ENCODE results near the gene LUZP1. TPM values are rescaled to one million over a fixed set of nuclear protein-coding genes. Genes with fewer than 3 reads are reported as not detected.
A peak's percentile ranks its signal among the peaks of the same experiment; 100 is the strongest.

Gene LUZP1
- total RNA-seq, 1 experiment from 2014 or later, result 13.2 TPM

- in situ Hi-C loops (cut with HindIII; ENCODE audit: low pct_unique_long_range_greater_than_20kb, low sequenced_read_pairs), result no loop called here
- DNase-seq (ENCODE audit: low read depth, low spot score), result no peak
Measured at GRCh38 chr1:23169195-23169575, 529 bp upstream of the LUZP1 start.

- DNase-seq (ENCODE audit: low read depth, low spot score), result no peak
- in situ Hi-C loops (cut with HindIII; ENCODE audit: low pct_unique_long_range_greater_than_20kb, low sequenced_read_pairs), result no loop called here
Measured at GRCh38 chr1:23168079-23168444, 594 bp downstream of the LUZP1 start.

DNA sequence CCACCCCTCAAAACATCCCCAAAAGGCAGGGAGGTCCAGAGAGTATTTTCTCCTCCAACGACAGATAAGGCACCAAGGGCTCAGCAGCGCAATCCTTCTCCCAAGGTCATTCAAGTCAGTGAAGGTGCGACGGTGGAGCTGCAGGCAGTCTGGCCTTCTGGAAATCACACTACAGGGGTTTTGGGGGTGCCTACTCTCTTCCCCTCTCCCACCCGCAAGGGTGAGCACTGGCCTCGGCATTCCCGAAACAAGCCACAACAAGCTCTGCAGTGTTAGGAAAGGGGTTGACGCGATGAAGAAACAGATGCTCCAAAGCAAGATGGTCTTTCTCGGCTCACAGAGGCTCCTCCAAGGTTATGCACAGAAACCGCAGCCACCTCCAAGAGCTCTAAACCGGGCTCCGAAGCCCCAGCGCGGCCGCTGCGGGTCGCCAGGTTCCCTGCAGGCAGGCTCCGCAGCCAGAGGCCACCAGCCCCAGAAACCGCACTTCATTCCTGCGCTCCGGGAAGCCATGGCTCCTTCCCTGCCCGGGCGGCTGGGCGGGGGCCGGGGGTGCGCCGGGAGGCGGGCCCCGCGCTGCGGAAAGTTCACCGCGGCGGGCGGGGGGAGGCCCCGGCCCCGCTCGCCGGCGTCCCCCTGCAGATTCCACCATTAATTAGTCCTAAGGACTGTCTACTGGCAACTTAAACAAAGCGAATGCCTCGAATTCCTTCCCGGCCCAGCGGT is 1.1 kb downstream of the LUZP1 start:
- in situ Hi-C loops (cut with HindIII; ENCODE audit: low pct_unique_long_range_greater_than_20kb, low sequenced_read_pairs), result no loop called here

DNA sequence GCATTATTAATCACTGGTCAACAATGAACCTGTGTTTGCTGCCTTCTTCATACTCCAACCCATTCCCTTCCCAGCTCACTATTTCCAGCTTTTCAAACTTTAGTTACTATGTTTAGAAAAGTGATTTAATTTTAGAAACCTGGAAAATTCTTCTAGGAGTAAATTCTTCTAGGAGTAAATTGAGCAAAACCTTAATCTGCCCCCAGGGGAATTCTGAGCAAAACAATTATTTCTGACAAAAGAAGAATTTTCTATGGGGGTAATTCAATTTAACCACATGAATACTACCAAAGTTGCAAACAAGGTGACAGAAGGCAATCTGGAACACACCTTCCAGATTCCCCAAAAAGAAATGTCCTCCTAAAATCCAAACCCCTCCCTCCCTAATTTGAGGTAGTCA is 1.8 kb downstream of the LUZP1 start:
- in situ Hi-C loops (cut with HindIII; ENCODE audit: low pct_unique_long_range_greater_than_20kb, low sequenced_read_pairs), result no loop called here
- DNase-seq (ENCODE audit: low read depth, low spot score), result no peak

More for the DNA sequence above, 1.1 kb downstream of the LUZP1 start:
- DNase-seq (ENCODE audit: low read depth, low spot score), result peak; percentile 37

DNA sequence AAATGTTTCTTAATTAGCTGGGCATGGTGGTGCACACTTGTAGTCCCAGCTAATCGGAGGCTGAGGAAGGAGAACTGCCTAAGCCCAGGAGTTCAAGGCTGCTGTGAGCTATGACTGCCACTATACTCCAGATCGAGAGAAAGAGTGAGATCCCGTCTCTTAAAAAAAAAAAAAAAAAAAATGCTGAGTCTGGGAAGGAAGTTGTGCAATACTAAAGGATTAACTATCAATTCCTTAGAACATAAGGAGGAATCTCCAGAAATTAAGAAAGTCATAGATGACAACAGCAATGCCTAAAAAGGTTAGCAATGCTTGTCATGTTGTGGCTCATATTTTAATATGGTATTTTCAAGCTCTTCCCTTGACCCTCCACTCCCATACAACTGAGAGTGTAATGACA is 5.3 kb downstream of the LUZP1 start:
- in situ Hi-C loops (cut with HindIII; ENCODE audit: low pct_unique_long_range_greater_than_20kb, low sequenced_read_pairs), result no loop called here
- DNase-seq (ENCODE audit: low read depth, low spot score), result no peak

DNA sequence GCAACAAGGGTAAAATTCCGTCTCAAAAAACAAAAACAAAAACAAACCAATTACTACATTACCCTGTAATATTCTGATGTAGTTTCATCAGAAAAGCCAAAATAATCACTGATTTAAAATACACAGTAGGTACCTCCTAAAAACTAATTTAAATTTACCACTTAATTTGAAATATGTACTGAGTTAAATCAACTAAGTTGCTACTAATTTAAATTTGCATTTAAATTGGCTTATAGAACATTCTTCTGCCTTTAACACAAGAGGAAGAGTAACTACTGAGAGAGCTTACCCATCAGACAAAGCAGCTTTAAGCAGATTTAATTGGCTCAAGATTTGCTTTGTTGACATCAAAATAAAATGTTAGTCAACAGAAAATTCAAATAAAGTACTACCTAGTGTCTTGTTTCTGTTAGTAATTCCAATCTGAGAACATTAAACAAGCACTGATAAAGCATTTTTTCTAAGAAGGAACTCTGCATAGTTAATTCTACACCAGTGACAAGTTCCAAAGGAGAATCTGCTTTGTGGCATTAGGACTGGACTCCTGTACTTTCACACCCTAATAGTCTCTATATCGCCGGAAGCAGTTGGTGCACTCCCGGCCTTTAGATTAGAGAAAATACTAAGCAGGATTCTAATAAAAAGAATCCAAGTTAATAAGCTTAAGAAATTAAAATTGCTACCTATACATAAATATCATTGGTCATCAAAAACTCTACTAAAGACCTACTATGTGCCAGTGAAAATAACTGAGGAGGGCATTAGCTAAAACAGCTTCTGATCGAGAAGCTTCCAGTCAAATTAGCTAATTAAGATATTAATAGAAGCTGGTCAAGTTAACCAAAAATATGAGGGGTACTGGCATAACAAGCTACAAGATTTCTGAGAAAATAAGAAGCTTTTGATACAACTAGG is 8.4 kb downstream of the LUZP1 start:
- in situ Hi-C loops (cut with HindIII; ENCODE audit: low pct_unique_long_range_greater_than_20kb, low sequenced_read_pairs), result no loop called here
- no peak for DNase-seq (ENCODE audit: low read depth, low spot score)

GRCh38 chr1:23156940-23157339 is 11.7 kb downstream of the LUZP1 start:
- in situ Hi-C loops (cut with HindIII; ENCODE audit: low pct_unique_long_range_greater_than_20kb, low sequenced_read_pairs), result no loop called here
- DNase-seq (ENCODE audit: low read depth, low spot score), result no peak

- no peak for DNase-seq (ENCODE audit: low read depth, low spot score)
- in situ Hi-C loops (cut with HindIII; ENCODE audit: low pct_unique_long_range_greater_than_20kb, low sequenced_read_pairs), result no loop called here
Measured at GRCh38 chr1:23152966-23153684, 15.5 kb downstream of the LUZP1 start.

- DNase-seq (ENCODE audit: low read depth, low spot score), result no peak
- in situ Hi-C loops (cut with HindIII; ENCODE audit: low pct_unique_long_range_greater_than_20kb, low sequenced_read_pairs), result no loop called here
Measured at GRCh38 chr1:23150742-23151141, 17.9 kb downstream of the LUZP1 start.

- no peak for DNase-seq (ENCODE audit: low read depth, low spot score)
- in situ Hi-C loops (cut with HindIII; ENCODE audit: low pct_unique_long_range_greater_than_20kb, low sequenced_read_pairs), result no loop called here
Measured at GRCh38 chr1:23150125-23150524, 18.5 kb downstream of the LUZP1 start.

DNA sequence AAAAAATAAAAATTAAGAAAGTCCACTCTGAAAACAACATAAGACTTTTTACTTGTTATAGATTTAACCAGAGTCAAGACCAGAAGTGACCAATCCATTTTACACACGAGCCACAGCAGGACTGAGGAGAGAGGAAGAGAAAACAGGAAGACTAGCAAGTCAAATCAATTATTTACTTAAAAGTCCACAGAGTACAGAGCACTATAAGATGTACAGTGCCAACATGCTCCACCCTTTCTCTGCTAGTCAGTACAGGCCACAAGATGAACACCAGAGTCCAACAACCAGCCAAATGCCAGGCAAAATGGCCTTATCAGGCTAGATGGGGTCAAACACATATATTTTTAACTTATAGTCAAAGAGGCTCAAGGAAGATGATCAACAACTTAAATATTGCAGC is 19.5 kb downstream of the LUZP1 start:
- in situ Hi-C loops (cut with HindIII; ENCODE audit: low pct_unique_long_range_greater_than_20kb, low sequenced_read_pairs), result no loop called here
- no peak for DNase-seq (ENCODE audit: low read depth, low spot score)

- in situ Hi-C loops (cut with HindIII; ENCODE audit: low pct_unique_long_range_greater_than_20kb, low sequenced_read_pairs), result no loop called here
- DNase-seq (ENCODE audit: low read depth, low spot score), result no peak
Measured at GRCh38 chr1:23148084-23148483, 20.6 kb downstream of the LUZP1 start.

DNA sequence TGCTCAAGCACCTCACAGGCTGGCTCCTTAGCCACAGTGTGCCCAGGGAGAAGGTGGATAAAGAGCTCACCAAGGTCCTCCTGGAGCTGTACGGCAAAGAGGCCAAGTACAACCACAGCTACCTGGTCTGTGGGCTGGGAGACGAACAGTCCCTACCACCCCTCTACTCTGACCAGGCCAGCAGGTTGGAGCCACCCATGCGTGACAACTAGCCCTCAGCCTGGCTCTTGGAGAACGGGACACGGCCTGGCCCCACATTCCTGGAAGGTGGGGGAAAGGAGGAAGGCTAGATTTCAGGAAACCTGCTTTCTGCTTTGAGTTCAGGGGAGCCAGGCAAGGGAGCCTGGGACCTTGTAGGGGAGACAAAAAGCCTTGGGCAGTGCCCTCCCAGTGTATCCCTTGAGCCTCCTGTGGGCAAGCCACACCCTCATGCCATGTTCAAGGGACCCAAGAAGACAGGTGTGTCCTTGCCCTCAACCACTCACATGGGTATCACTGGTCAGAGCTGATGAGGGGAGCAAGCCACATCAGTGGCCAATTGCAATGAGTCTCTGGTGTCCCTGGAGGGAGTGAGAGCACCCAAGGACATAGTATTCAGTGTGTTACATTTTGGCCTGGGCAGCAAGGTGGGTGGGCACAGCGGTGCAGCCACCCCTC is 27.6 kb downstream of the LUZP1 start:
- DNase-seq (ENCODE audit: low read depth, low spot score), result no peak
- in situ Hi-C loops (cut with HindIII; ENCODE audit: low pct_unique_long_range_greater_than_20kb, low sequenced_read_pairs), result no loop called here

DNA sequence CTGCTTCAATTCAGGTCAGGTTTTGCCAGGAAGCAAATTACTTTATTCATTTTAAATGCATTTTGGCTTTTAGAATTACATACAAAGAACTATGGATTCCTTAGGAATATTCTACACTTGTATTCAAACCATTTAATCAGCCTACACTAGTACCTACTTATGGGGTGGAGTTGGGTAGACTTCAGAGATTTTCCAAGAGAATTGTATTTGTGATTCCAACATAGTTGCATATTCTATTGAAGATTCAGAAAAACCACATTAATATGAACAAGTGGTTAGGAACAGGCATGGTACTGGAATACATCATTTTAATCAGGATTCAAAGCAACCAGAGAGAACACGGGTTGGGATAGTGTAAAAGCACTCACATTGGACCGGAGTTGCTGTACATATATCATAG is 33.4 kb downstream of the LUZP1 start:
- DNase-seq (ENCODE audit: low read depth, low spot score), result no peak

DNA sequence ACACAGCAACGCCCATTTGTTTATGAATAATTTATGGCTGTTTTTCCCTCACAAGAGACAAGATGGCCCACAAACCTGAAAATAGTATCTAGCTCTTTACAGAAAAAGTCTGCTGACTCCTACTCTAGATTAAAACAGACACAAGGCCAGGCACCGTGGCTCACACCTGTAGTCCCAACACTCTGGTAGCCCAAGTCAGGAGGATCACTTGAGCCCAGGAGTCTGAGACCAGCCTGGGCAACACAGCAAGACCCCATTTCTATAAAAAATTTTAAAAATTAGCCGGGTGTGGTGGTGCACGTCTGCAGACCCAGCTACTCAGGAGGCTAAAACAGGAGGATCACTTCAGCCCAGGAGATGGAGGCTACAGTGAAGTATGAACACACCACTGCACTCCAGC is 34.6 kb downstream of the LUZP1 start:
- no peak for DNase-seq (ENCODE audit: low read depth, low spot score)
- in situ Hi-C loops (cut with HindIII; ENCODE audit: low pct_unique_long_range_greater_than_20kb, low sequenced_read_pairs), result no loop called here

More for the DNA sequence above, 33.4 kb downstream of the LUZP1 start:
- in situ Hi-C loops (cut with HindIII; ENCODE audit: low pct_unique_long_range_greater_than_20kb, low sequenced_read_pairs), result no loop called here

GRCh38 chr1:23133587-23133986 is 35.1 kb downstream of the LUZP1 start:
- in situ Hi-C loops (cut with HindIII; ENCODE audit: low pct_unique_long_range_greater_than_20kb, low sequenced_read_pairs), result no loop called here
- DNase-seq (ENCODE audit: low read depth, low spot score), result no peak

GRCh38 chr1:23132033-23132432 is 36.6 kb downstream of the LUZP1 start:
- in situ Hi-C loops (cut with HindIII; ENCODE audit: low pct_unique_long_range_greater_than_20kb, low sequenced_read_pairs), result no loop called here
- DNase-seq (ENCODE audit: low read depth, low spot score), result no peak

DNA sequence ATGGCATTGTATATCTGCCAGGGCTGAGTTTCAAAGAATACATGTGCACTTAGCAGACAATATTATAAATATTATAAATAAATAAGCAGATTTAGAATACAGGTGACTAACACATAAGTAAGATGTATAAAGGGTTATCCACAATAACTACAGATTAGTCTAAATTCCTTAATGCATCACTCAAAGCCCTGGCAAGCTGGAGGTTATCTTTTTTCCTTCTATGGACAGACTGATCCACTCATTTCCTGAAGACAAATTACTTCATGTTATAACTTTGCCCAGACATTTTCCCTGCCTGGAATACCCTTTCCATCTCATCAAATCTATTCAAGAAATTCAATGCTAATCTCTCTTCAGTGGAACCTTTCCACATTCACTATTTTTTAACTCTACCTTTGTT is 38.8 kb downstream of the LUZP1 start:
- DNase-seq (ENCODE audit: low read depth, low spot score), result no peak
- in situ Hi-C loops (cut with HindIII; ENCODE audit: low pct_unique_long_range_greater_than_20kb, low sequenced_read_pairs), result no loop called here

Data from SK-MEL-5 (cell line).